ENCODE measurements around the gene LIM2. TPM values are rescaled to one million over a fixed set of nuclear protein-coding genes. Genes with fewer than 3 reads are reported as not detected.

The LIM2 gene
- total and polyA plus RNA-seq, 2 of the 4 experiments (the other 2 are of a cell fraction): not detected

DNA sequence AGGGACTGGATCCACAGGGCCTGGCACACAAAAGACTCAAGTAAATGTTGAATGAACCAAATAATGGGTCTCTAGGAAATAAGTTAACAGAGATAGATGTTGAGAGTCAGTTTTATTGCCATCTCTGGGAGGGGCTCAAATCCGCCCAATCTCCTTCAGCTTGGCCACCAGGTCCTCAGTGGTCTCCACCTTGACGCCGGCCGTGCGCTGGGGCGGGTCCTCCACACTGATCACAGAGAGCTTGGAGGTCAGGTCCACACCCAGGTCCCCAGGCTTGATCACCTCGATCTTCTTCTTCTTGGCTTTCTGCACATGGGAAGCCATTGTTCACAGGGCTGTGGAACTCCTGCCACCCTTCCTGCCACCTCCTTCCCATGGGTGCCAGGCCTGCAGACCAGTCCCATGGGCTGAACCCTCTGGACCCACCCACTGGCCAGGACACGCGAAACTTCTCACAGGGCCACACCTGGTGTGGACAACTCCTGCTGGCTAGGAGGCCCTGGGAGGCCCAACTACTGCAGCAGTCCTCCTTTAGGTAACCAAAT is 42.6 kb downstream of the LIM2 start:
- Histone ChIP-seq H4K5ac (ENCODE audit: low read depth, low read length) (no peak overlapping the region), H3K36me3 (ENCODE audit: control insufficient read depth, insufficient read depth, low read length) (peaks cover 20% of the 10 kb centered on the region), H3K27ac (ENCODE audit: insufficient read depth, low read length) (no peak overlapping the region), H2AFZ (replicated peaks; ENCODE audit: low read length, poor library complexity) (no peak overlapping the region), H4K91ac (ENCODE audit: insufficient read depth, low read depth, low read length) (no peak overlapping the region), H3K56ac (ENCODE audit: extremely low read depth, insufficient read depth, low read length) (no peak overlapping the region), H3K27me3 (ENCODE audit: control insufficient read depth, insufficient read depth, low read length) (no peaks in the 10 kb centered on the region), H3K9ac (ENCODE audit: low read depth, low read length) (no peak overlapping the region), H3K4me1 (ENCODE audit: control insufficient read depth, insufficient read depth, low read length) (no peaks in the 10 kb centered on the region), H3K18ac (ENCODE audit: low read depth, low read length) (no peak overlapping the region), H3K4me2 (ENCODE audit: low read depth, low read length) (no peak overlapping the region), H3K14ac (replicated peaks; ENCODE audit: low read depth, low read length) (no peak overlapping the region), H3K9me1 (ENCODE audit: insufficient read depth, low read length) (no peaks in the 10 kb centered on the region; the same call in 1 of the 2 replicates), H2BK5ac (ENCODE audit: low read depth, low read length, poor library complexity, severe bottlenecking) (no peak overlapping the region), H2BK120ac (ENCODE audit: low read depth, low read length) (no peak overlapping the region), H4K20me1 (ENCODE audit: insufficient read depth, low read length) (no peaks in the 10 kb centered on the region), H3K79me1 (ENCODE audit: low read depth in 1 of 2, low read length in 2 of 2) (no peaks in the 10 kb centered on the region), H3K9me3 (ENCODE audit: control insufficient read depth, insufficient read depth, low read length) (no peaks in the 10 kb centered on the region), H2AK5ac (ENCODE audit: low read depth, low read length) (no peak overlapping the region), H2BK20ac (ENCODE audit: low read depth, low read length) (no peak overlapping the region), H3K4me3 (ENCODE audit: insufficient read depth, low read depth, low read length) (no peak overlapping the region), H3K23ac (ENCODE audit: low read depth, low read length) (no peak overlapping the region), H4K8ac (ENCODE audit: low read depth in 2 of 2, low read length in 2 of 2) (no peak overlapping the region), H2BK15ac (ENCODE audit: low read depth, low read length) (no peak overlapping the region), H3K4ac (ENCODE audit: low read depth, low read length) (no peak overlapping the region), H2AK9ac (replicated peaks; ENCODE audit: low read depth, low read length, poor library complexity) (no peak overlapping the region)
- ATAC-seq (ENCODE audit: low read depth) (no peak), DNase-seq (no peak)
- POLR2A ChIA-PET (ENCODE audit: unreplicated experiment): no interaction called here
- WGBS, 2 experiments (ENCODE audit: extremely low coverage in 2 of 2, insufficient read length in 1 of 2): 96% methylated on average over 5 of the region's 9 CpGs; no CpG with 5 or more reads in 1 of the 2 experiments
- CTCF ChIA-PET: no interaction called here
- TF ChIP-seq MXI1 (IDR thresholded peaks at IDR 0.05; ENCODE audit: borderline replicate concordance, low read depth, low read length) (no peak), ELK1 (IDR thresholded peaks at IDR 0.05; ENCODE audit: borderline replicate concordance, low read depth, low read length) (no peak), RFX5 (IDR thresholded peaks at IDR 0.05; ENCODE audit: low read depth, low read length) (no peak), CEBPB (IDR thresholded peaks at IDR 0.05; ENCODE audit: low read depth, low read length) (no peak), SMC3 (IDR thresholded peaks at IDR 0.05; ENCODE audit: low read depth, low read length) (no peak), POLR2A (IDR thresholded peaks at IDR 0.05; ENCODE audit: low read depth, low read length) (no peak), RCOR1 (IDR thresholded peaks at IDR 0.05; ENCODE audit: insufficient replicate concordance, low read length) (no peak), MAFK (IDR thresholded peaks at IDR 0.05; ENCODE audit: low read depth, low read length) (no peak), NFE2L2 (IDR thresholded peaks at IDR 0.05; ENCODE audit: low read depth, low read length) (no peak), MAZ (IDR thresholded peaks at IDR 0.05; ENCODE audit: borderline replicate concordance, low read depth, low read length) (no peak), RAD21 (IDR thresholded peaks at IDR 0.05; ENCODE audit: low read length) (no peak), BHLHE40 (IDR thresholded peaks at IDR 0.05; ENCODE audit: low read depth, low read length) (no peak), CHD1 (IDR thresholded peaks at IDR 0.05; ENCODE audit: low read depth, low read length) (no peak), FOS (IDR thresholded peaks at IDR 0.05; ENCODE audit: low read depth, low read length) (no peak)
- TF ChIP-seq, protein P1, sequence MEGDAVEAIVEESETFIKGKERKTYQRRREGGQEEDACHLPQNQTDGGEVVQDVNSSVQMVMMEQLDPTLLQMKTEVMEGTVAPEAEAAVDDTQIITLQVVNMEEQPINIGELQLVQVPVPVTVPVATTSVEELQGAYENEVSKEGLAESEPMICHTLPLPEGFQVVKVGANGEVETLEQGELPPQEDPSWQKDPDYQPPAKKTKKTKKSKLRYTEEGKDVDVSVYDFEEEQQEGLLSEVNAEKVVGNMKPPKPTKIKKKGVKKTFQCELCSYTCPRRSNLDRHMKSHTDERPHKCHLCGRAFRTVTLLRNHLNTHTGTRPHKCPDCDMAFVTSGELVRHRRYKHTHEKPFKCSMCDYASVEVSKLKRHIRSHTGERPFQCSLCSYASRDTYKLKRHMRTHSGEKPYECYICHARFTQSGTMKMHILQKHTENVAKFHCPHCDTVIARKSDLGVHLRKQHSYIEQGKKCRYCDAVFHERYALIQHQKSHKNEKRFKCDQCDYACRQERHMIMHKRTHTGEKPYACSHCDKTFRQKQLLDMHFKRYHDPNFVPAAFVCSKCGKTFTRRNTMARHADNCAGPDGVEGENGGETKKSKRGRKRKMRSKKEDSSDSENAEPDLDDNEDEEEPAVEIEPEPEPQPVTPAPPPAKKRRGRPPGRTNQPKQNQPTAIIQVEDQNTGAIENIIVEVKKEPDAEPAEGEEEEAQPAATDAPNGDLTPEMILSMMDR (conservative IDR thresholded peaks at IDR 0.05; ENCODE audit: low read depth, low read length): no peak
- TF ChIP-seq, protein P2, sequence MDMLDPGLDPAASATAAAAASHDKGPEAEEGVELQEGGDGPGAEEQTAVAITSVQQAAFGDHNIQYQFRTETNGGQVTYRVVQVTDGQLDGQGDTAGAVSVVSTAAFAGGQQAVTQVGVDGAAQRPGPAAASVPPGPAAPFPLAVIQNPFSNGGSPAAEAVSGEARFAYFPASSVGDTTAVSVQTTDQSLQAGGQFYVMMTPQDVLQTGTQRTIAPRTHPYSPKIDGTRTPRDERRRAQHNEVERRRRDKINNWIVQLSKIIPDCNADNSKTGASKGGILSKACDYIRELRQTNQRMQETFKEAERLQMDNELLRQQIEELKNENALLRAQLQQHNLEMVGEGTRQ (IDR thresholded peaks at IDR 0.05; ENCODE audit: low read depth, low read length): no peak
- BruUV-seq (replicated peaks): no TSS peak
- dilution Hi-C loops (cut with HindIII; ENCODE audit: low sequenced_read_pairs, unreplicated experiment) (no loop called here), in situ Hi-C loops (cut with MboI; ENCODE audit: low sequenced_read_pairs) (no loop called here), intact Hi-C loops (cut with micrococcal nuclease) (no loop called here)

All from IMR-90 (cell line).